HG03354 (cell line): ENCODE measurements around the gene GRHL3.

Experiments used
- ATAC-seq: cut with Tn5 transposase; IDR thresholded peaks from one replicate; pipeline ENCODE4 v1.9.1; 2021; ENCODE audit warnings: mild to moderate bottlenecking; ENCODE audit not compliant: unreplicated experiment, poor library complexity, severe bottlenecking

GRHL3 gene

GRCh38 chr1:24337455-24337854, 18.3 kb downstream of the GRHL3 start:
- ATAC-seq, result no peak

GRCh38 chr1:24338447-24338846, 19.3 kb downstream of the GRHL3 start:
- no peak for ATAC-seq

GRCh38 chr1:24339996-24340395, 20.8 kb downstream of the GRHL3 start:
- no peak for ATAC-seq

GRCh38 chr1:24340770-24341169, 21.6 kb downstream of the GRHL3 start:
- ATAC-seq, result no peak

GRCh38 chr1:24341260-24341659, 22.1 kb downstream of the GRHL3 start:
- no peak for ATAC-seq

- no peak for ATAC-seq
Measured at GRCh38 chr1:24343412-24344089, 24.4 kb downstream of the GRHL3 start.

- ATAC-seq, result no peak
Measured at GRCh38 chr1:24344090-24344742, 25.1 kb downstream of the GRHL3 start.

- ATAC-seq, result no peak
Measured at GRCh38 chr1:24345334-24345733, 26.2 kb downstream of the GRHL3 start.

GRCh38 chr1:24347159-24347934, 28.2 kb downstream of the GRHL3 start:
- ATAC-seq, result no peak

GRCh38 chr1:24348196-24348595, 29.0 kb downstream of the GRHL3 start:
- no peak for ATAC-seq

- ATAC-seq, result no peak
Measured at GRCh38 chr1:24349891-24350290, 30.7 kb downstream of the GRHL3 start.

- ATAC-seq, result no peak
Measured at GRCh38 chr1:24351247-24351646, 32.1 kb downstream of the GRHL3 start.

- ATAC-seq, result no peak
Measured at GRCh38 chr1:24351918-24352627, 32.9 kb downstream of the GRHL3 start.

GRCh38 chr1:24353292-24353891, 34.2 kb downstream of the GRHL3 start:
- no peak for ATAC-seq

GRCh38 chr1:24355466-24355865, 36.3 kb downstream of the GRHL3 start:
- ATAC-seq, result no peak

- no peak for ATAC-seq
Measured at GRCh38 chr1:24357038-24357437, 37.9 kb downstream of the GRHL3 start.

- ATAC-seq, result no peak
Measured at GRCh38 chr1:24360681-24361080, 41.5 kb downstream of the GRHL3 start.

GRCh38 chr1:24361811-24362210, 42.7 kb downstream of the GRHL3 start:
- ATAC-seq, result no peak

GRCh38 chr1:24362396-24362795, 43.2 kb downstream of the GRHL3 start:
- ATAC-seq, result no peak
